WTC11 (cell line): ENCODE data around the gene SLC7A4. TPM values are rescaled to one million over a fixed set of nuclear protein-coding genes. Genes with fewer than 3 reads are reported as not detected.
A peak's percentile ranks its signal among the peaks of the same experiment; 100 is the strongest.

Experiments
- AR ChIP-seq: fragments of 250-450 bp; sonication (Bioruptor Pico); IDR thresholded peaks from 2 replicates; pipeline ENCODE4 v1.9.0; 2021; ENCODE audit warnings: mild to moderate bottlenecking
- ATF1 ChIP-seq: sonication (generic); formaldehyde crosslinking; IDR thresholded peaks from 2 replicates; pipeline ENCODE4 v1.8.1; 2023; ENCODE audit warnings: mild to moderate bottlenecking, moderate library complexity, missing genetic modification reagents
- CBFB ChIP-seq: sonication (generic); formaldehyde crosslinking; IDR thresholded peaks from 2 replicates; pipeline ENCODE4 v1.8.1; 2022; ENCODE audit warnings: mild to moderate bottlenecking, low read depth, missing genetic modification reagents
- CREB1 ChIP-seq: sonication (generic); formaldehyde crosslinking; IDR thresholded peaks from 2 replicates; pipeline ENCODE4 v1.8.0; 2023; ENCODE audit warnings: mild to moderate bottlenecking, missing genetic modification reagents
- E2F5 ChIP-seq: sonication (generic); formaldehyde crosslinking; IDR thresholded peaks from 2 replicates; pipeline ENCODE4 v1.8.1; 2022; ENCODE audit warnings: mild to moderate bottlenecking, moderate library complexity, missing genetic modification reagents
- NFATC4 ChIP-seq: fragments of 250-450 bp; sonication (Bioruptor Pico); IDR thresholded peaks from 2 replicates; pipeline ENCODE4 v1.9.0; 2021; ENCODE audit warnings: mild to moderate bottlenecking
- NR2C2 ChIP-seq: sonication (generic); formaldehyde crosslinking; IDR thresholded peaks from 2 replicates; pipeline ENCODE4 v1.8.0; 2022; ENCODE audit warnings: mild to moderate bottlenecking, missing genetic modification reagents
- PRRX2 ChIP-seq: fragments of 250-450 bp; sonication (Bioruptor Pico); IDR thresholded peaks from 2 replicates; pipeline ENCODE4 v1.8.0; 2021; ENCODE audit warnings: mild to moderate bottlenecking
- RELA ChIP-seq: sonication (generic); formaldehyde crosslinking; IDR thresholded peaks from 2 replicates; pipeline ENCODE4 v1.8.1; 2022; ENCODE audit warnings: missing genetic modification reagents, mild to moderate bottlenecking, borderline replicate concordance
- STAT6 ChIP-seq: sonication (generic); formaldehyde crosslinking; conservative IDR thresholded peaks from 2 replicates; pipeline ENCODE4 v1.8.1; 2023; ENCODE audit warnings: mild to moderate bottlenecking, low read depth, missing genetic modification reagents, moderate library complexity
- TEAD4 ChIP-seq: sonication (generic); formaldehyde crosslinking; IDR thresholded peaks from 2 replicates; pipeline ENCODE4 v1.8.0; 2022; ENCODE audit warnings: mild to moderate bottlenecking, missing genetic modification reagents
- USF2 ChIP-seq: sonication (generic); formaldehyde crosslinking; IDR thresholded peaks from 2 replicates; pipeline ENCODE4 v1.8.1; 2023; ENCODE audit warnings: mild to moderate bottlenecking, missing genetic modification reagents, moderate library complexity
- ZNF138 ChIP-seq: sonication (generic); formaldehyde crosslinking; conservative IDR thresholded peaks from 2 replicates; pipeline ENCODE4 v1.8.1; 2022; ENCODE audit warnings: mild to moderate bottlenecking, moderate library complexity, missing genetic modification reagents
- ZNF396 ChIP-seq: fragments of 250-450 bp; sonication (Bioruptor Pico); IDR thresholded peaks from 2 replicates; pipeline ENCODE4 v1.8.0; 2021; ENCODE audit warnings: mild to moderate bottlenecking, moderate library complexity, borderline replicate concordance
- ZNF512 ChIP-seq: sonication (generic); formaldehyde crosslinking; IDR thresholded peaks from 2 replicates; pipeline ENCODE4 v1.8.1; 2022; ENCODE audit warnings: missing genetic modification reagents, borderline replicate concordance
- total RNA-seq: library from RNA; stranded (reverse); gene quantifications from 3 replicates; pipeline ENCODE4 v1.2.3, GENCODE V29; 2021
- TF ChIP-seq, protein P1 (sequence below): sonication (generic); formaldehyde crosslinking; IDR thresholded peaks from 2 replicates; pipeline ENCODE4 v1.8.1; 2022; ENCODE audit warnings: low read depth, missing genetic modification reagents, borderline replicate concordance
- TF ChIP-seq, protein P2 (sequence below): fragments of 250-450 bp; sonication (Bioruptor Pico); IDR thresholded peaks from 2 replicates; pipeline ENCODE4 v1.9.0; 2021; ENCODE audit warnings: moderate library complexity, mild to moderate bottlenecking, inconsistent platforms, borderline replicate concordance
- TF ChIP-seq, protein P3 (sequence below): sonication (generic); formaldehyde crosslinking; IDR thresholded peaks from 2 replicates; pipeline ENCODE4 v1.8.1; 2022; ENCODE audit warnings: mild to moderate bottlenecking, missing genetic modification reagents, moderate library complexity, borderline replicate concordance
- TF ChIP-seq, protein P4 (sequence below): fragments of 250-450 bp; sonication (Bioruptor Pico); IDR thresholded peaks from 2 replicates; pipeline ENCODE4 v1.9.0; 2021; ENCODE audit warnings: mild to moderate bottlenecking
- TF ChIP-seq, protein P5 (sequence below): fragments of 250-450 bp; sonication (Bioruptor Pico); IDR thresholded peaks from 2 replicates; pipeline ENCODE4 v1.9.0; 2021; ENCODE audit warnings: mild to moderate bottlenecking, borderline replicate concordance

Gene SLC7A4
- total RNA-seq, 1 experiment from 2014 or later, result 0.37 TPM

GRCh38 chr22:21001601-21002325 is 30.6 kb downstream of the SLC7A4 start, which contains the start of gene THAP7 (continued):
- TF ChIP-seq, protein P1, sequence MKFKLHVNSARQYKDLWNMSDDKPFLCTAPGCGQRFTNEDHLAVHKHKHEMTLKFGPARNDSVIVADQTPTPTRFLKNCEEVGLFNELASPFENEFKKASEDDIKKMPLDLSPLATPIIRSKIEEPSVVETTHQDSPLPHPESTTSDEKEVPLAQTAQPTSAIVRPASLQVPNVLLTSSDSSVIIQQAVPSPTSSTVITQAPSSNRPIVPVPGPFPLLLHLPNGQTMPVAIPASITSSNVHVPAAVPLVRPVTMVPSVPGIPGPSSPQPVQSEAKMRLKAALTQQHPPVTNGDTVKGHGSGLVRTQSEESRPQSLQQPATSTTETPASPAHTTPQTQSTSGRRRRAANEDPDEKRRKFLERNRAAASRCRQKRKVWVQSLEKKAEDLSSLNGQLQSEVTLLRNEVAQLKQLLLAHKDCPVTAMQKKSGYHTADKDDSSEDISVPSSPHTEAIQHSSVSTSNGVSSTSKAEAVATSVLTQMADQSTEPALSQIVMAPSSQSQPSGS (CRISPR knock-in tag), result no peak
- TF ChIP-seq CBFB (CRISPR knock-in tag) (no peak), ZNF396 (CRISPR knock-in tag) (no peak), NFATC4 (CRISPR knock-in tag) (no peak), CREB1 (CRISPR knock-in tag) (peak; percentile 73; the same call in 1 of the 2 replicates), ZNF512 (CRISPR knock-in tag) (no peak), NR2C2 (CRISPR knock-in tag) (peak; percentile 65), PRRX2 (no peak), TEAD4 (no peak), STAT6 (CRISPR knock-in tag) (no peak), USF2 (CRISPR knock-in tag) (no peak), RELA (CRISPR knock-in tag) (peak; percentile 47; the same call in 1 of the 2 replicates), ZNF138 (CRISPR knock-in tag) (no peak), AR (no peak), E2F5 (CRISPR knock-in tag) (0 out of 2 replicates have a peak, but pooled peaks have one; percentile 36), ATF1 (CRISPR knock-in tag) (0 out of 2 replicates have a peak, but pooled peaks have one; percentile 59)
- TF ChIP-seq, protein P2, sequence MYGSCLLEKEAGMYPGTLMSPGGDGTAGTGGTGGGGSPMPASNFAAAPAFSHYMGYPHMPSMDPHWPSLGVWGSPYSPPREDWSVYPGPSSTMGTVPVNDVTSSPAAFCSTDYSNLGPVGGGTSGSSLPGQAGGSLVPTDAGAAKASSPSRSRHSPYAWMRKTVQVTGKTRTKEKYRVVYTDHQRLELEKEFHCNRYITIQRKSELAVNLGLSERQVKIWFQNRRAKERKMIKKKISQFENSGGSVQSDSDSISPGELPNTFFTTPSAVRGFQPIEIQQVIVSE (CRISPR knock-in tag), result no peak
- TF ChIP-seq, protein P3, sequence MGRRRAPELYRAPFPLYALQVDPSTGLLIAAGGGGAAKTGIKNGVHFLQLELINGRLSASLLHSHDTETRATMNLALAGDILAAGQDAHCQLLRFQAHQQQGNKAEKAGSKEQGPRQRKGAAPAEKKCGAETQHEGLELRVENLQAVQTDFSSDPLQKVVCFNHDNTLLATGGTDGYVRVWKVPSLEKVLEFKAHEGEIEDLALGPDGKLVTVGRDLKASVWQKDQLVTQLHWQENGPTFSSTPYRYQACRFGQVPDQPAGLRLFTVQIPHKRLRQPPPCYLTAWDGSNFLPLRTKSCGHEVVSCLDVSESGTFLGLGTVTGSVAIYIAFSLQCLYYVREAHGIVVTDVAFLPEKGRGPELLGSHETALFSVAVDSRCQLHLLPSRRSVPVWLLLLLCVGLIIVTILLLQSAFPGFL (CRISPR knock-in tag), result no peak
- TF ChIP-seq, protein P4, sequence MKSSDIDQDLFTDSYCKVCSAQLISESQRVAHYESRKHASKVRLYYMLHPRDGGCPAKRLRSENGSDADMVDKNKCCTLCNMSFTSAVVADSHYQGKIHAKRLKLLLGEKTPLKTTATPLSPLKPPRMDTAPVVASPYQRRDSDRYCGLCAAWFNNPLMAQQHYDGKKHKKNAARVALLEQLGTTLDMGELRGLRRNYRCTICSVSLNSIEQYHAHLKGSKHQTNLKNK (CRISPR knock-in tag), result no peak
- TF ChIP-seq, protein P5, sequence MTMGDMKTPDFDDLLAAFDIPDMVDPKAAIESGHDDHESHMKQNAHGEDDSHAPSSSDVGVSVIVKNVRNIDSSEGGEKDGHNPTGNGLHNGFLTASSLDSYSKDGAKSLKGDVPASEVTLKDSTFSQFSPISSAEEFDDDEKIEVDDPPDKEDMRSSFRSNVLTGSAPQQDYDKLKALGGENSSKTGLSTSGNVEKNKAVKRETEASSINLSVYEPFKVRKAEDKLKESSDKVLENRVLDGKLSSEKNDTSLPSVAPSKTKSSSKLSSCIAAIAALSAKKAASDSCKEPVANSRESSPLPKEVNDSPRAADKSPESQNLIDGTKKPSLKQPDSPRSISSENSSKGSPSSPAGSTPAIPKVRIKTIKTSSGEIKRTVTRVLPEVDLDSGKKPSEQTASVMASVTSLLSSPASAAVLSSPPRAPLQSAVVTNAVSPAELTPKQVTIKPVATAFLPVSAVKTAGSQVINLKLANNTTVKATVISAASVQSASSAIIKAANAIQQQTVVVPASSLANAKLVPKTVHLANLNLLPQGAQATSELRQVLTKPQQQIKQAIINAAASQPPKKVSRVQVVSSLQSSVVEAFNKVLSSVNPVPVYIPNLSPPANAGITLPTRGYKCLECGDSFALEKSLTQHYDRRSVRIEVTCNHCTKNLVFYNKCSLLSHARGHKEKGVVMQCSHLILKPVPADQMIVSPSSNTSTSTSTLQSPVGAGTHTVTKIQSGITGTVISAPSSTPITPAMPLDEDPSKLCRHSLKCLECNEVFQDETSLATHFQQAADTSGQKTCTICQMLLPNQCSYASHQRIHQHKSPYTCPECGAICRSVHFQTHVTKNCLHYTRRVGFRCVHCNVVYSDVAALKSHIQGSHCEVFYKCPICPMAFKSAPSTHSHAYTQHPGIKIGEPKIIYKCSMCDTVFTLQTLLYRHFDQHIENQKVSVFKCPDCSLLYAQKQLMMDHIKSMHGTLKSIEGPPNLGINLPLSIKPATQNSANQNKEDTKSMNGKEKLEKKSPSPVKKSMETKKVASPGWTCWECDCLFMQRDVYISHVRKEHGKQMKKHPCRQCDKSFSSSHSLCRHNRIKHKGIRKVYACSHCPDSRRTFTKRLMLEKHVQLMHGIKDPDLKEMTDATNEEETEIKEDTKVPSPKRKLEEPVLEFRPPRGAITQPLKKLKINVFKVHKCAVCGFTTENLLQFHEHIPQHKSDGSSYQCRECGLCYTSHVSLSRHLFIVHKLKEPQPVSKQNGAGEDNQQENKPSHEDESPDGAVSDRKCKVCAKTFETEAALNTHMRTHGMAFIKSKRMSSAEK (CRISPR knock-in tag), result no peak
